Raji (cell line): ENCODE measurements around the gene ANO6.

Experiments used
- POLR2A ChIP-seq: IDR thresholded peaks from 2 replicates; pipeline ENCODE4 v1.6.1; 2011; ENCODE audit warnings: low read depth, low read length, control low read depth; ENCODE audit not compliant: insufficient read depth

ANO6 gene

DNA sequence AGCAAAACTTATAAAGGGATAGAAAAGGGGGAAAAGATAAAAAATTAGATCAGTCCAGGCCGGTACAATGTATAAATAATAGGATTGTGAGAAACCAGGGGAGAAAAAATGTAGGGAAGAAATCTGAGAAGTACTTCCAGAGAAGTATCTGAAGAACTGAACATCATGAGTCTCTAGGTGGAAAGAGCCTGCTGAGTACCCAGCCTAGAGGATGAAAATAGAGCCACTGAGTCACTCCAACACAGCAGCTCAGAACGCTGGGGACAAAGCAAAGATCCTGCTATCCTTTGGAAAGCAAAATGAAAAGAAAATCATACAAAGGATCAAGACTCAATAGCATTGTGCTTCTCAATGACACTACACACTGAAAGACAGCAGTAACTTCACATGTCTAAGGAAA, 138.0 kb downstream of the ANO6 start:
- no peak for TF ChIP-seq POLR2A

DNA sequence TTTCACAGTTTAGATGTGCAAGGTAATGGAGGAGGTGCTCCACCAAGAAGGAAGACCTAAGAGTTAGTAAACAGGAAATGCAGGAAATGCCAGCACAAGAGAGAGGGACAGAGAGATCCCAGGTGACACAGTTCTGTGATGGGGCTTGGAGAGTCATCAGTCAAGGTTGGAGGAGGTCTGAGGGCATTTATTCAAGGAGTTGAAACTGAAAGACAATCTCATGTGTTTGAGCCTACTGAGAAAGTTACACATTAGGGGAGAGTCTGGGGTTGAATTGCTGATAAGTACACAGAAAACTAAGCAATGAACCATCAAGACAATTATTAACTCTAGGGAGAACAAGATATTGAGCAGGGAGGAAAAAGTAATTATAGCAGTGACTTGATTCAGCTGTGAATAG, 138.5 kb downstream of the ANO6 start:
- TF ChIP-seq POLR2A: no peak

DNA sequence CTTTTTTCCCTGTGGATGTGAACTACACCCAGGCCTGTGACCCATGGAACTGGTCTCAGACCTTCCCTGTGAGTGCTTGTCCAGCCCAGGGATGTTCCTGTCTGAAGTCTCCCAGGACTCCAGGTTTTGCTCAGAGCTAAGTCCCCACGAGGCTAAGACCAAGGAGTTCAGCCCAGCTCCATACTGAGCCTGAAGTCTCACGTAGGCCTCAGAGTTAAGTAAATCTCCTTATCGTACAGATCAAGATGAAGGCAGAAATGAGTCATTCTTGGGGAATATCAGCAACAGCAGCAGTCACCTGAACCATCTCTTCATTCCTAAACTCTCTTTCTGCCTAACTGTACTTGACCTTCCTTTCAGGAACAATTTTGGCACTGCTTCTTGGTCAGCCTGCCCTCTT, 139.8 kb downstream of the ANO6 start:
- no peak for TF ChIP-seq POLR2A

DNA sequence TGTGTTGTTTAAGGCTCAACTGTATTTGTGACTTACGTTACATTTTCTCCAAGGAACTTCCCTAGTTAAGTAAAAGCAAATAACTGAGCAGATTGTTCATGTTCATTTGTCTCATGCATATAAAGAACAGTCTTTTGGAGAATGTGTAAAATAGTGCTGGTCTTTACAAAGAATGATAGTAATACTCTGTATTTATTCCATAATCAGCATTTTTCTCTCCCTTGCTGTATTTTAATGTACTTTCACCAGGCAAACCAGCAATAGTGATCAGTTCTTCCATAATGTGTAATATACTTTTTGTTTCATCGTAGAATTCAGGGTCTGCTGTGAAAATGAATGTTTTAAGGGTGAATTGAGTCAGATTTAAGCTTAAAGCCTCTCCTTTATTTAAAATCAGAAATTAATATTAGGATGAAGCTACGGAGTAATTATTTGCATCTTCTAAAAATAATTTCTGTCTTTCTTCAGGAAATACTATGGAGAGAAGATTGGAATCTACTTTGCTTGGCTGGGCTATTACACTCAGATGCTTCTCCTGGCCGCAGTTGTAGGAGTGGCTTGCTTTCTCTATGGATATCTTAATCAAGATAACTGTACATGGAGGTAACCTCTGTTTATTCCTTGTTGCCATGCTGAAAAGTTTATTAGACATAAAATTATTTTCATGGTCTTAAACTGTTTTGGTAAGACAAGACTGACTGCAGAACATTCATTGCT, 141.1 kb downstream of the ANO6 start:
- no peak for TF ChIP-seq POLR2A

DNA sequence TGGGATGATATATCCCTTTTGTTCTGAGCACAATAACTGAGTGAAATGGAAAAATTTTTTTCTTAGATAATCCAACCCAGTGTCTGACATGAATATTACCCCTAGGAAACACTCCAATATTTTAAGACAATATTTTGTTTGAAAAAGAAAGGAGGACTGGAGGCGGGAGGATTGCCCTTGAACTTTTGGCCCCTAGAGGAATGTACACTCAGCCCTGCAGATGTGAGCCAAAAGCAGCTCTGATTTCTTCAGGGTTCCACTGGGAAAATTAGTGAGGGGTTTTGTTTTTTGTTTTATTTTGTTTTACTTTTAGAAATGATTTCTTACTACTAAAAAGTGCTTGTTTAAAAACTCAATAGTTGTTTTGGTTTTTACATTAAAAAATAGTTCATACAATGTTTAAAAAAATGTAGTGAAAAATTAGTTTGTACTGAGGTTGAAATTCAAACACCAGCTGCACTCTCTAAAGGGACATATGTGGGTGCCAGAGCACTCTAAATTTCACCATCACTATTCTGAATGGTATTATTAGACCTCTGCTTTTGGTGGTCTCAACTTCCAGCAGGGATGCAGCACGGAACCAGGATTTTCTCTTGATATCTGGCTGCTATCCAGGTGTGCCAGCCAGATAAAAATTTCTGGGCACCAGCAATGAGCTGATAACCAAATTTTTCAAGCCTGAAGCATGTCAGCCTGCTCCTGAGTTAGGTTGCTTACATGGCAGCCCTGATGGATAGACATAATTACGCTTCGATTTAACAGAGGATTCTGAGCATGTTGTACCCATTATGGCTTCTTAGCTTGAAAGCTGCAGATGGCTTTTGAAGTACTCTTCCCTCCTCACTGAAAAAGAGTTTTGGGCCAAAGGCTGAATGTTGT, 141.9 kb downstream of the ANO6 start:
- TF ChIP-seq POLR2A: no peak

DNA sequence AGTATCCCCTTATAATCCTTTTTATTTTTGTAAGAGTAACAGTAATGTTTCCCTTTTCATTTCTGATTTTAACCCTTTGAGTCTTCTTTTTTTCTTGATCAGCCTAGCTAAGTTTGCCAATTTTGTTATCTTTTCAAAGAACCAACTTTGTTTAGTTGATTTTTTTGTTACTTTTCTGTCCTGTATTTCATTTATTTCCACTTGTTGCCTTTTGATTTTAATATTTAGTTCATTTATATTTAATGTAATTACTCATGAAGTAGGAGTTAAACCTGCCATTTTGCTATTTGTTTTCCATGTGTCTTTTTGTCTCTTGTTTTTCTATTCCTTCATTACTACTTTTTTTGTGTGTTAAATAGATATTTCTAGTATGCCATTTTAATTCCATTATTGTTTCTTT, 146.4 kb downstream of the ANO6 start:
- no peak for TF ChIP-seq POLR2A

DNA sequence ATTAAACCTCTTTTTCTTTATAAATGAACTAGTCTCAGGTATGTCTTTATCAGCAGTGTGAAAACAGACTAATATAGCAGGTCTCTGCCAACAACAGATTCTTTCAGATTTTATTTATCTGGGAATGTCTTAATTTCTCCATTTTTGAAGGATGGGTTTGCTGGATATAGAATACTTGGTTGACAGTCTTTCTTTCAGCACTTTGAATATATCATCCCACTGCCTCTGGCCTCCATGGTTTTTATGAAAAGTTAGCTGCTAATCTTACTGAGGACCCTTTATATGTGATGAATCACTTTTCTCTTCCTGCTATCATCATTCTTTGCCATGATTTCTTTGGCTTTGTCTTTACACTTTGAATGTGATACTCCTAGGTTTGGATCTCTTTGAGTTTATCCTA, 148.0 kb downstream of the ANO6 start:
- TF ChIP-seq POLR2A: no peak

DNA sequence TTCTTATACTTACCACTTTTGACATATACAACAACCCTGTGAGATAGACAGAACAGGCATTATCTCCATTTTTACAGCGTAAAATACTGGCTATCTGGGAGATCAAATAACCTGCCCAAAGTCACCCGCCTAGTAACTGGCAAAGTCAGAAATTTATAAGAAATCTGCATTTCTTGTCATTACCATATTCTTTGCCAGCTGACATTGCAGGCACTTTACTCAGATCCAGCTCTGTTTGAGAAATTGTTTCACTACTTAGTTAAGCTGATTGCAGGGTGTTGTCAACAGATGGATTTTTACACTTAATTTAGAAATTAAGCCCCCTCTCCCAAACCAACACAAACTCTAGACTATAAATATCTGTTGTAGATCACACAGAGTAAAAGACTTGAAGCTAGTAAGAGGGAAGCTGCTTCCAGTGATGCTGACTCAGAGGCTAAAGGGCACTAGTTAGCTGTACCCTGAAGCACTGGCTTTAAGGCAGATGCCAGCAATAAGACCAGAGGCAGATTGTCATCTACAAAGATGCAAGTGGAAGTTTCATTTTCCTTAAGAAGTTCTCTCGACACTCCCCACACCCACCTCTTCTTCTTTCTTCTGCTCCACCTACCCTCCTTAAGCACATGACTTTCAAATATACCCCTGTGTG, 153.1 kb downstream of the ANO6 start:
- TF ChIP-seq POLR2A: no peak

DNA sequence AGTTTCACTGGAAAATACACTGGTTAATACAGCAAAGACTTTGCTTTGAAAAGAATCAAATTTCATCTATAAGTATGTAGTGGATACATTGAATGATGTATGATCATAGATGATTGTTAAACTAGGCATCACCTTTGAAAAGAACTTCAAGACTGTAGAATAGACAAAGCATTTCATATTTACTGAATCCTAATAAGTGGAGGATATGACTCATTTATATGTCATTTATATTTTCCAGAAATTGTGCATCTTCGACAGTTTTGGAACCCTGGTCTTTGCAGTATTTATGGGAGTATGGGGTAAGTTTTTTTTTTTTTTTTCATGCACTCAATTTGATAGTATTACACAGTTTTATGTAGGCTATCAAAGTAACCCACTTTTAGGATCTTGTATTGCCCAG, 161.9 kb downstream of the ANO6 start:
- no peak for TF ChIP-seq POLR2A

DNA sequence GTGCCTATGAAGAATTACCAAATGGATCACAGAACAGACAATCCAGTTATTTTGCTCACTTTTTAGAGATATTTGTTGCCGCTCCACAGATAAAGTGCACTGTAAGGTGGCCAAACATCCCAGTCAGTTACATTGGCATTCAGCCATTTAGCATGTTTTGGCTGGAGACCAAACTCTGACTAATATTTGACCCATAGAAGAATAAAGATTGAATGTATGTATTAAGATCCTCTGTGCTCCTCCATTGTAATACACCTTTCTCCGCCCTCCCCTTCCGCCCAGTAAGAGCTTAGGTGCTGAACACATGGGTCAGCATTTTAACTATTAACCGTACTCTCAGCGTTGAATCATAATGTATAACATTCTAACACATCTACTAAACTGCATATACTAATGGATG, 163.4 kb downstream of the ANO6 start:
- no peak for TF ChIP-seq POLR2A

DNA sequence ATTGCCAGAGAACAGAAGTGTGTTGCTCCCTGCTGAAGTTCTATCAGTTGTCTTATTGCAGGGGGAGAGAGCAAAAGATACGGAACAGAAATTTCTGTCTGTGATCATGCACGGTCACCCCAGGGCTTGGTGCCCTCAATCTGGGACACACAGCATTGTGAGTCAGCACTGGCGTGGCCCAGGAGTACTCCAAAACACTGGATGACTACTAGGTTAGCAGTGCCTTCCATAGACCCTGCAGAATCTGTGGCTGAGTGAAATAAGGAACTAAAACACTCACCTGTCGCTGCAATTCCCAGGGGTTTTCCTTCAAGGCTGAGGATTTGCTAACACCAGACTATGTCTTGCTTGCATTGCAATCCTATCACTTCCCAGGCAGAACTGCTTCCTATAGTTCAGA, 165.5 kb downstream of the ANO6 start:
- TF ChIP-seq POLR2A: no peak

DNA sequence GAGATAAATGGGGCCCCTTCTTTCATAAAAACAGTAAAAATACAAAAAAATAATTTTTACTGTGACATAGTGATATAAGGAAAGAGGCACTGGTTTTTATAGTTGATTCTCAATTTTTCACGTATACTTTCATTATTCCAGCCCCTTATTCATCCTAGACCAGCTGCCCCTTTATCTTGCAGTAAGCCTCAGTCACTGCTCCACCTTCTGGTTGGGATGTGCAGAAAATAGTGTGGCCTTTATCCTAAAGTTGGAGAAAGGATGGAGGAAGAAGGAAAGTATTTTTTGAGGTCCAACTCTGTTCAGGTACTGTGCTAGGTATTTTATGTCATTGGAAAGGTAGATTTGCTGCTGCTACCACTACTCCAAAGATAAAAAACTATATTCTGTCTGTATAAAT, 172.7 kb downstream of the ANO6 start:
- no peak for TF ChIP-seq POLR2A

DNA sequence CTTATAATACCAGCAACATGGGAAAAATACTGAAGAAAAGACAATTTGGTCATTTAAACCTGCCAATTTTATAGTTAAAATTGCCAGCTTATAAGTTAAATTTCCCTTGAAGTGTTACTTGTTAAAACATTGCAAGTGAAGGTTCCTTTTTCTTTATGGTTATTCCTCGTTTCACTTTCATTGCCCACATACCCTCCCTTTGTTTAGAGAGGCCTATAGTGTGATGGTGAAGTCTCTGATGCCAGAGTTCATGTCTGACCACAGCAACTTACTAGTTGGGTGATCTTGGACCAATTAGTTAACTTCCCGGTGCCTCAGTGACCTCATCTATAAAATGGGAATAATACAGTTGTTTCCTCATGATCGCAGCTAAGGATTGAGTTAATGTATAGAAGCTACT, 173.5 kb downstream of the ANO6 start:
- TF ChIP-seq POLR2A: no peak

DNA sequence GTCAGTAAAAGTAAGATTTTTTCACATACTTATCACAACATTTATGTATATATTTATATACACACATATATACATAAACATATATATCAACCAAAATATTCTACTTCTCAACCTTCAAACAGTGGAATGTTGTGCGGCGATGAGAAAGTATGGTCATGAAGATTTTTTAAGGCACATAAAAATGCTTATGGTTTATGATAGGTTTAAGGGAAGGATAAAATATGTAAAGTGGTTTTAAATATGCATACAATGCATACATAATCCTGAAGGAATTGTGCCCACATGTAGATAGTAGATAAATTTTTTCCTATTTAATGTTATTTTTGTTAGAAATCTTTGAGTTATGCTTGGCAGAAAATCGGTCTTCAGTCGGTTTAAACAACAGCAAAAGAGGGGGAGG, 182.7 kb downstream of the ANO6 start:
- no peak for TF ChIP-seq POLR2A

DNA sequence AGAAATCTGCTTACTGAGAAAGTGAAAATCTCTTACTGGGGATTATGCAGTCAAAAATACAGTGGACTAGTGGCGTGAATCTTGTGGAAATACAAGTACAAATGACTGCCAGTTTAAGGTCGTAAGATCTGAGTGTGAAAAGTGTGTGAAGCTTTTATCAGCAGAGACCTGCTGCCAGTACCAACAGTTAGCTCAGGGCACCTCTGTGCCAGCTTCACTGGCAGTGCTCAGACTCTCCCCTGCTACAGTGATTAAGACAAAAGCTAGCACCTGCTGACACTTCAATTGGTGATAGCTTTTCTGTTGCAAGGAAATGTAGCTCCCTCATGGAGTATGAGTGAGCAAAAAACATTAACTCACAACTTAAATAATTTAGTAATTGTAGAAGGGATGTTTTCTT, 185.1 kb downstream of the ANO6 start:
- TF ChIP-seq POLR2A: no peak

DNA sequence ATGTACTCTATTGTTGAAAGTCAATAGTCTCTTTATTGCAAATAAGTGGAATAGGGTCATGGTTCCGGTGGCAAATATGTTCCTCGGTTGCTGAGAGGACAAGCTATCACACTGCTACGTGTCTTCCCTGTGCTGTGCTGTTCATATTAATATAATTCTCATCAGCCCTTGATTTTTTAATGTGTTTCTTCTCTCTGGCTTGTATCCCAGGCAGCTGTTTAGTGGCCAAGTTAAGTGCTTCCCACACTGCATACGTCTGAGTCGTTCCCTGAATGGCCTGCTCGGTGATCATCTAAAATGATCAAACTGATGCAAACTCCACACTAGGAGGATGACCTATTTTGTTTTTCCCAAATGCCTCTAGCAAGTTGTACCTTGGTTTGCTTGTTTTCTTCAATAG, 186.4 kb downstream of the ANO6 start:
- TF ChIP-seq POLR2A: no peak

DNA sequence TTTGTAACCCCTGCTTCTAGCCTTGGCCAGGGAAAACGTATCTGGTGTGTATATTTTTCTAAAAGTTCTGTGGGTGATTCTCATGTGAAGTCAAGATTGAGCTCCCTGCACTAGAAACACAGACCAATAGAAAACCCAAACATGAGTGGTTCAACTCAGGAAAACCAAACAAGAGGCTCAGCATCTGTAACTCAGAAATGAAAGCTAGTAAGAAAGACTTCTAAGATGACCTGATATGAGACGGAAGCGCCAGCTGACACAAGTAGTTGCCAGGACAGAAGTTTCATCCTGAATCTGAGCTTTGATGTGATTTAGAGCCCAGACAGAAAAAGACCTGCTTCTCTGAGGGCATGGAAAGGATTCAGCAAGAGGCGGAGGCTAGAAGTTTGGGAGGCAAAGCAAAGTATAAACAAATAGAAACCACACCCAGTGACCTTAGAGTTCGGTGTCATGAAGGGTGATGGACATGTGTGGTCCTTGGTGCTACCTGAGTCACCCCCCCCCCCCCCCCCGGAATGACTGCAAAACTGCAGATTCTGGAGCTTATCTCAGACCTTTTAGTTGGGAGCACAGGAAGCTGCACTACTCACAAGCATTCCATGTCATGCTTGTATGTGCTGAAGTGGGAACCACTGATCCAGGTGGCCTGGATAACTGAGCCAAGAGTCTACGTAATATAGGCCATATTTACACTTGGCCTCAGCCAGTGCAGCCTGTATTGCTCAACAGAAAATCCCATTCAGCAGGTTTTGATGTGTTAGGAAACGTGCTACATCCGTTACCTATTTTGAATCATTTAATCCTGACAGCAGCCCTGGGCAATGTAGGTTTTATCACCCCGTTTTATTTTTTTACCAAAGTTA, 191.3 kb downstream of the ANO6 start:
- no peak for TF ChIP-seq POLR2A
